ENCODE results near the gene CALML5.

DNA sequence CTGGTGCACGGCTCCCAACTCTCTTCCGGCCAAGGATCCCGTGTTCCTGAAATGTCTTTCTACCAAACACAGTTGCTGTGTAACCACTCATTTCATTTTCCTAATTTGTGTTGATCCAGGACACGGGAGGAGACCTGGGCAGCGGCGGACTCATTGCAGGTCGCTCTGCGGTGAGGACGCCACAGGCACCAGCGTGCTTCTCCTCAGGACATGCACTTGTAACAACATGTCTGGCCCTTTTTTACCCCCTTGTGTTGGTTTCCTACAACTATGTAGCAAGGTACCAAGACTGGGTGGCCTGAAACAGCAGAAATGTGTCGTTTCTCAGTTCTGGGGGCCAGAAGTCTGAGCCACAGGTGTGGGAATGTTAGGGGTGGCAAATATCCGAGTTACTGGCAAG, 18.2 kb downstream of the CALML5 start:
- no peak for TF ChIP-seq MAZ (IDR thresholded peaks at IDR 0.05; ENCODE audit: borderline replicate concordance, low read depth, low read length)
- TF ChIP-seq, protein P1, sequence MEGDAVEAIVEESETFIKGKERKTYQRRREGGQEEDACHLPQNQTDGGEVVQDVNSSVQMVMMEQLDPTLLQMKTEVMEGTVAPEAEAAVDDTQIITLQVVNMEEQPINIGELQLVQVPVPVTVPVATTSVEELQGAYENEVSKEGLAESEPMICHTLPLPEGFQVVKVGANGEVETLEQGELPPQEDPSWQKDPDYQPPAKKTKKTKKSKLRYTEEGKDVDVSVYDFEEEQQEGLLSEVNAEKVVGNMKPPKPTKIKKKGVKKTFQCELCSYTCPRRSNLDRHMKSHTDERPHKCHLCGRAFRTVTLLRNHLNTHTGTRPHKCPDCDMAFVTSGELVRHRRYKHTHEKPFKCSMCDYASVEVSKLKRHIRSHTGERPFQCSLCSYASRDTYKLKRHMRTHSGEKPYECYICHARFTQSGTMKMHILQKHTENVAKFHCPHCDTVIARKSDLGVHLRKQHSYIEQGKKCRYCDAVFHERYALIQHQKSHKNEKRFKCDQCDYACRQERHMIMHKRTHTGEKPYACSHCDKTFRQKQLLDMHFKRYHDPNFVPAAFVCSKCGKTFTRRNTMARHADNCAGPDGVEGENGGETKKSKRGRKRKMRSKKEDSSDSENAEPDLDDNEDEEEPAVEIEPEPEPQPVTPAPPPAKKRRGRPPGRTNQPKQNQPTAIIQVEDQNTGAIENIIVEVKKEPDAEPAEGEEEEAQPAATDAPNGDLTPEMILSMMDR (conservative IDR thresholded peaks at IDR 0.05; ENCODE audit: low read depth, low read length), result no peak
- no peak for TF ChIP-seq FOS (IDR thresholded peaks at IDR 0.05; ENCODE audit: low read depth, low read length)
- no peak for TF ChIP-seq MAFK (IDR thresholded peaks at IDR 0.05; ENCODE audit: low read depth, low read length)
- TF ChIP-seq, protein P2, sequence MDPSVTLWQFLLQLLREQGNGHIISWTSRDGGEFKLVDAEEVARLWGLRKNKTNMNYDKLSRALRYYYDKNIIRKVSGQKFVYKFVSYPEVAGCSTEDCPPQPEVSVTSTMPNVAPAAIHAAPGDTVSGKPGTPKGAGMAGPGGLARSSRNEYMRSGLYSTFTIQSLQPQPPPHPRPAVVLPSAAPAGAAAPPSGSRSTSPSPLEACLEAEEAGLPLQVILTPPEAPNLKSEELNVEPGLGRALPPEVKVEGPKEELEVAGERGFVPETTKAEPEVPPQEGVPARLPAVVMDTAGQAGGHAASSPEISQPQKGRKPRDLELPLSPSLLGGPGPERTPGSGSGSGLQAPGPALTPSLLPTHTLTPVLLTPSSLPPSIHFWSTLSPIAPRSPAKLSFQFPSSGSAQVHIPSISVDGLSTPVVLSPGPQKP (IDR thresholded peaks at IDR 0.05; ENCODE audit: borderline replicate concordance, low read depth, low read length), result no peak
- TF ChIP-seq, protein P3, sequence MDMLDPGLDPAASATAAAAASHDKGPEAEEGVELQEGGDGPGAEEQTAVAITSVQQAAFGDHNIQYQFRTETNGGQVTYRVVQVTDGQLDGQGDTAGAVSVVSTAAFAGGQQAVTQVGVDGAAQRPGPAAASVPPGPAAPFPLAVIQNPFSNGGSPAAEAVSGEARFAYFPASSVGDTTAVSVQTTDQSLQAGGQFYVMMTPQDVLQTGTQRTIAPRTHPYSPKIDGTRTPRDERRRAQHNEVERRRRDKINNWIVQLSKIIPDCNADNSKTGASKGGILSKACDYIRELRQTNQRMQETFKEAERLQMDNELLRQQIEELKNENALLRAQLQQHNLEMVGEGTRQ (IDR thresholded peaks at IDR 0.05; ENCODE audit: low read depth, low read length), result no peak
- no peak for TF ChIP-seq CHD1 (IDR thresholded peaks at IDR 0.05; ENCODE audit: low read depth, low read length)
- no peak for TF ChIP-seq CEBPB (IDR thresholded peaks at IDR 0.05; ENCODE audit: low read depth, low read length)
- no peak for TF ChIP-seq RAD21 (IDR thresholded peaks at IDR 0.05; ENCODE audit: low read length)
- TF ChIP-seq BHLHE40 (IDR thresholded peaks at IDR 0.05; ENCODE audit: low read depth, low read length), result no peak
- TF ChIP-seq SMC3 (IDR thresholded peaks at IDR 0.05; ENCODE audit: low read depth, low read length), result no peak
- TF ChIP-seq POLR2A (IDR thresholded peaks at IDR 0.05; ENCODE audit: low read depth, low read length), result no peak

Measured in IMR-90 (cell line).